ENCODE results near the gene CNTN1.

- no peak for TF ChIP-seq CTCF (IDR thresholded peaks at IDR 0.05)
- no peak for TF ChIP-seq EP300 (IDR thresholded peaks at IDR 0.05)
Measured at GRCh38 chr12:40769846-40770245, 77.6 kb downstream of the CNTN1 start.
